MM.1S (cell line): ENCODE results near the gene MSL2.
"Not testable (repeated sequence)": the region's sequence is repeated elsewhere in the genome, so short reads cannot be mapped to it uniquely, and the experiment has no call there.

Experiments used
- EZH2 ChIP-seq: fragments of 300-600 bp; sonication (generic); optimal IDR thresholded peaks from 2 replicates; pipeline ENCODE3; 2017; ENCODE audit warnings: low read depth, mild to moderate bottlenecking, antibody characterized with exemption, low read length, mixed read lengths
- TF ChIP-seq, protein P1 (sequence below): fragments of 300-600 bp; sonication (generic); IDR thresholded peaks from 2 replicates; pipeline ENCODE4 v1.5.1; 2016; ENCODE audit warnings: antibody characterized with exemption, low read length, mixed read lengths

DNA sequence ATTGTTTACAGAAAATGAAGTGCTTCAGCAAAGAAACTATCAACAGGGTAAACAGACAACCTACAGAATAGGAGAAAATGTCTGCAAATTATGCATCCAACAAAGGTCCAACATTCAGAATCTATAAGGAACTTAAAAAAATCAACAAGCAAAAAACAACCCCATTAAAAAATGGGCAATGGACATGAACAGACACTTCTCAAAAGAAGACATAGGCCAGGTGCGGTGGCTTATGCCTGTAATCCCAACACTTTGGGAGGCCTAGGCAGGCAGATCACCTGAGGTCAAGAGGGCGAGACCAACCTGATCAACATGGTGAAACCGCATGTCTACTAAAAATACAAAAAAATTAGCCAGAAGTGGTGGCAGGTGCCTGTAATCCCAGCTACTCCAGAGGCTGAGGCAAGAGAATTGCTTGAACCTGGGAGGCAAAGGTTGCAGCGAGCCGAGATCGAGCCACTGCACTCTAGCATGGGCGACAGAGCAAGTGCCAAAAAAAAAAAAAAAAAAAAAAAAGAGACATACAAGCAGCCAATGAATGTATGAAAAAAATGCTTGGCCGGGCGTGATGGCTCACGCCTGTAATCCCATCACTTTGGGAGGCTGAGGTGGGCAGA is 2.4 kb upstream of the MSL2 start:
- not testable (repeated sequence) for TF ChIP-seq EZH2
- TF ChIP-seq, protein P1, sequence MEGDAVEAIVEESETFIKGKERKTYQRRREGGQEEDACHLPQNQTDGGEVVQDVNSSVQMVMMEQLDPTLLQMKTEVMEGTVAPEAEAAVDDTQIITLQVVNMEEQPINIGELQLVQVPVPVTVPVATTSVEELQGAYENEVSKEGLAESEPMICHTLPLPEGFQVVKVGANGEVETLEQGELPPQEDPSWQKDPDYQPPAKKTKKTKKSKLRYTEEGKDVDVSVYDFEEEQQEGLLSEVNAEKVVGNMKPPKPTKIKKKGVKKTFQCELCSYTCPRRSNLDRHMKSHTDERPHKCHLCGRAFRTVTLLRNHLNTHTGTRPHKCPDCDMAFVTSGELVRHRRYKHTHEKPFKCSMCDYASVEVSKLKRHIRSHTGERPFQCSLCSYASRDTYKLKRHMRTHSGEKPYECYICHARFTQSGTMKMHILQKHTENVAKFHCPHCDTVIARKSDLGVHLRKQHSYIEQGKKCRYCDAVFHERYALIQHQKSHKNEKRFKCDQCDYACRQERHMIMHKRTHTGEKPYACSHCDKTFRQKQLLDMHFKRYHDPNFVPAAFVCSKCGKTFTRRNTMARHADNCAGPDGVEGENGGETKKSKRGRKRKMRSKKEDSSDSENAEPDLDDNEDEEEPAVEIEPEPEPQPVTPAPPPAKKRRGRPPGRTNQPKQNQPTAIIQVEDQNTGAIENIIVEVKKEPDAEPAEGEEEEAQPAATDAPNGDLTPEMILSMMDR, result not testable (repeated sequence)
